HEK293T (cell line): ENCODE results near the gene CSK.

ENCODE experiments used
- CTCF ChIA-PET: fragments of 350-600 bp; formaldehyde crosslinking; extraction: SDS; loops from one replicate; lab custom pipeline; 2021; ENCODE audit warnings: antibody characterized with exemption, inconsistent platforms; lab: Yijun Ruan, JAX
- POLR2A ChIA-PET: fragments of 350-600 bp; formaldehyde crosslinking; extraction: SDS; loops from one replicate; lab custom pipeline; 2020; ENCODE audit warnings: antibody characterized with exemption, inconsistent platforms; lab: Yijun Ruan, JAX
- DNase-seq: peaks from one replicate; pipeline ENCODE4 v3.0.0; 2012; ENCODE audit warnings: mixed read lengths; ENCODE audit errors: extremely low spot score
- ARNT ChIP-seq: fragments of 450-650 bp; IDR thresholded peaks from 2 replicates; pipeline ENCODE4 v1.6.1; 2017; ENCODE audit warnings: mild to moderate bottlenecking
- BHLHE40 ChIP-seq: fragments of 450-650 bp; IDR thresholded peaks from 2 replicates; pipeline ENCODE4 v1.6.1; 2016; ENCODE audit warnings: mild to moderate bottlenecking, moderate library complexity, borderline replicate concordance
- CTBP1 ChIP-seq: fragments of 450-650 bp; IDR thresholded peaks from 2 replicates; pipeline ENCODE4 v1.6.1; 2016; ENCODE audit warnings: borderline replicate concordance
- ELF4 ChIP-seq: fragments of 450-650 bp; IDR thresholded peaks from 2 replicates; pipeline ENCODE4 v1.6.1; 2017; ENCODE audit warnings: antibody characterized with exemption
- FOXA1 ChIP-seq: fragments of 450-650 bp; IDR thresholded peaks from 2 replicates; pipeline ENCODE4 v1.6.1; 2016; ENCODE audit warnings: mild to moderate bottlenecking
- FOXK2 ChIP-seq: fragments of 450-650 bp; IDR thresholded peaks from 2 replicates; pipeline ENCODE4 v1.6.1; 2016; ENCODE audit warnings: mild to moderate bottlenecking
- FOXM1 ChIP-seq: fragments of 450-650 bp; IDR thresholded peaks from 2 replicates; pipeline ENCODE4 v1.6.1; 2017; ENCODE audit warnings: mild to moderate bottlenecking, borderline replicate concordance
- HDGF ChIP-seq: fragments of 450-650 bp; IDR thresholded peaks from 2 replicates; pipeline ENCODE4 v1.6.1; 2017; ENCODE audit warnings: antibody characterized with exemption, borderline replicate concordance
- L3MBTL2 ChIP-seq: fragments of 450-650 bp; conservative IDR thresholded peaks from 2 replicates; pipeline ENCODE4 v1.6.1; 2016; ENCODE audit warnings: mild to moderate bottlenecking
- LEF1 ChIP-seq: fragments of 450-650 bp; IDR thresholded peaks from 2 replicates; pipeline ENCODE4 v1.6.1; 2017; ENCODE audit warnings: mild to moderate bottlenecking, borderline replicate concordance
- NFRKB ChIP-seq: fragments of 450-650 bp; IDR thresholded peaks from 2 replicates; pipeline ENCODE4 v1.6.1; 2016; ENCODE audit warnings: mild to moderate bottlenecking, moderate library complexity
- SP1 ChIP-seq: fragments of 450-650 bp; IDR thresholded peaks from 2 replicates; pipeline ENCODE4 v1.6.1; 2017
- SUZ12 ChIP-seq: fragments of 450-650 bp; IDR thresholded peaks from 2 replicates; pipeline ENCODE4 v1.6.1; 2016; ENCODE audit warnings: mild to moderate bottlenecking
- TARDBP ChIP-seq: fragments of 450-650 bp; IDR thresholded peaks from 2 replicates; pipeline ENCODE4 v1.6.1; 2016
- ZNF384 ChIP-seq: fragments of 450-650 bp; IDR thresholded peaks from 2 replicates; pipeline ENCODE4 v1.6.1; 2016
- TF ChIP-seq, protein P1 (sequence below): fragments of 450-650 bp; IDR thresholded peaks from 2 replicates; pipeline ENCODE4 v1.6.1; 2016

Gene CSK

DNA sequence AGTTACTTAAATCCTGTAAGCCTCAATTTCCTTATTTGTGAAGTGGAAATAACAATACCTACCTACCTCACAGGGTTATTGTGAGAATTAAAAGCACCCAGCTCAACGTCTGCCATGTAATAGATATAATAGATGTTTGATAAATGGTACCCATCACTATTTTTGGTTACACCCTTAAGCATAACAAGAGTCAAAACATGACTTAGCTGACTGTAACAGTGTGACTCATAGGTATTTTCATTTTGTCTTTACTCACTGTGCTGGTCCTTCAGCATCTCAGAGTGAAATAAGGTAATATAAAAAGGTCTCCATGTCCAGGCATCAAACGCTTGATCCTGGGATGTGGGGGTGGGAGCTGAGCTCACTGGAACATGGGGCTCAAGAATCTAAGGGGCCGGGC lies 47.6 kb downstream of the CSK start:
- TF ChIP-seq LEF1 (no peak), FOXA1 (no peak), NFRKB (no peak), ELF4 (no peak), ZNF384 (no peak)
- CTCF ChIA-PET: interaction anchor here (0.7 kb wide), 2 partner anchors 61 to 652 kb away, joined by 3 read pairs; no protein-coding TSS in a partner anchor
- DNase-seq: no peak
- POLR2A ChIA-PET: interaction anchor here (0.6 to 1.4 kb wide), 2 partner anchors 59 to 215 kb away, joined by 3 read pairs; no protein-coding TSS in a partner anchor

DNA sequence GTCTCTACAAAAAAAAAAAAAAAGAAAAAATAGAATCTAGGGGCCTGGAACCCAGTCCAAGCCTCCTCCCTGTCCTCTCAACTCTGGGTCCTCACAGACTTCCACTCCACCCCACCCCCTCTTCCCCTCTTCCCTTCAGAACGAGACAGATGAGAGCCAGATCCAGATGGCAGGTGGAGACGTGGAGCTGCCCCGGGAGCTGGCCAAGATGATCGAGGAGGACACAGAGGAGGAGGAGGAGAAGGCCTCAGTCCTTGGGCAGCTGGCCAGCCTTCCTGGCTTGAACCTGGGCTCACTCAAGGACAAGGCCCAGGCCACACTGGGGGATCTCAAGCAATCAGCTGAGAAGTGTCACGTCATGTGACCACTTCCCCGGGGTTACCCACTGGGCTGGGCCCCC lies 48.1 kb downstream of the CSK start:
- TF ChIP-seq CTBP1: no peak
- no peak for TF ChIP-seq FOXK2
- no peak for DNase-seq
- ChIA-PET POLR2A (interaction anchor here (1.4 to 1.5 kb wide), 2 partner anchors 70 to 215 kb away, joined by 3 to 4 read pairs; no protein-coding TSS in a partner anchor), CTCF (interaction anchor here (0.7 kb wide), 1 partner anchor 62 kb away, joined by 3 read pairs; no protein-coding TSS in a partner anchor)

DNA sequence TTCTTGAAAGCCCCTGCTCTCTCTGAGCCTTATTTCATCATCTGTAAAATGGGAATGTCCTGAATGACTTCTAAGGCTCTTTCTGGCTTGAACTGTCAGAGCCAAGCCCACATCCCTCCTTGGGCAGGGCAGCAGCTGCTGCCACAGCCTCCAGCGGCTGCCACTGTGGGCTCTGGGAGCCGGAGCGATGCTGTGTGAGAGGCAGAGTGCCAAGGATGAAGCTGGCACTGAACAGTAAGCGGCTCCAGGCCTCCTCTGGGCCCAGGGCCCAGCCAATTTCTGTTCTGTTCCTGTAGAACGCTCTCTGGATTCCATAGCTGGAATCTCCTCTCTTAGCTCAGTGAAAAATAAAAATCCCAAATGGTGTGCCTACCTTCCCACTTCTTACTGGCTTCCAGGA lies 49.0 kb downstream of the CSK start:
- TF ChIP-seq, protein P1, sequence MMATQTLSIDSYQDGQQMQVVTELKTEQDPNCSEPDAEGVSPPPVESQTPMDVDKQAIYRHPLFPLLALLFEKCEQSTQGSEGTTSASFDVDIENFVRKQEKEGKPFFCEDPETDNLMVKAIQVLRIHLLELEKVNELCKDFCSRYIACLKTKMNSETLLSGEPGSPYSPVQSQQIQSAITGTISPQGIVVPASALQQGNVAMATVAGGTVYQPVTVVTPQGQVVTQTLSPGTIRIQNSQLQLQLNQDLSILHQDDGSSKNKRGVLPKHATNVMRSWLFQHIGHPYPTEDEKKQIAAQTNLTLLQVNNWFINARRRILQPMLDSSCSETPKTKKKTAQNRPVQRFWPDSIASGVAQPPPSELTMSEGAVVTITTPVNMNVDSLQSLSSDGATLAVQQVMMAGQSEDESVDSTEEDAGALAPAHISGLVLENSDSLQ: no peak
- TF ChIP-seq FOXK2 (no peak), ARNT (no peak), SUZ12 (no peak), FOXA1 (no peak), LEF1 (no peak), ZNF384 (no peak), BHLHE40 (no peak), SP1 (no peak)
- ChIA-PET POLR2A (interaction anchor here (0.8 to 1.5 kb wide), 3 partner anchors 12 to 216 kb away, joined by 3 to 4 read pairs (median 4); no protein-coding TSS in a partner anchor), CTCF (interaction anchor here (0.8 to 0.9 kb wide), 2 partner anchors 59 to 71 kb away, joined by 3 to 4 read pairs; no protein-coding TSS in a partner anchor)
- no peak for DNase-seq

DNA sequence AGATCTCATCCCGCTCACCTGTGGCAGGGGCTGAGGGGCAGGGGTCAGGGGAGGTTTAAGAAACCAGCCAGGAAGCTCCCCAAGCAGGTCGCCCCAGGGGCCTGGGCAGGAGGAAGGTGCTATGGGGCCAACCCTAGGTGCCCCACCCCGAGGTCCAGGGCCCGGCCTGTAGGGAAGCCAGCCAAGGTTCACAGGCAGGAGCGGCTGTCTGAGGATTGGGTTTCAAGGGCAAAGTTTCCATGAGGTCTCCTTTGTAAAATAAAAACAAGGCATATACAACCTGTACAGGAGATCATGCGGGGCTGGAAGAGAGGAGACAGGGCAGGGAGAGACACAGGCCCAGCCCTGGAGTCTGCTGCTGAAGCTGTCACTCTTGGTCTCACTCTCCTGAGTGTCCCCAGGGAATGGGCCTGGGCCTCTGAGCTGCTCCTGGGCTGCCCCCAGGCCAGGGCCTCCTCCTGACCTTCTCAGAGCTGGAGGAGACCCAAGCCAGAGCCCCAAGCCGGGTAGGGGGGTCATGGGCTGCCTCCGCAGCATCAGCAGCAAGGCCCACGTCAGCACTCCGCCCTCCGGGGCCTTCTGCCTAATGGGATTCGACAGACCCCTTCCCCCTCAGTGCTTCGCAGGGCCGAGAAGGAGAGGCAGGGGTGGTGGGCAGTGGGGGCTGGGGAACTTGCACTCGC lies 50.1 kb downstream of the CSK start:
- ChIA-PET POLR2A (no interaction called here), CTCF (interaction anchor here (1.1 kb wide), 1 partner anchor 11 kb away, joined by 6 read pairs; the partner anchor contains the start of gene ULK3)
- no peak for DNase-seq
- no peak for TF ChIP-seq HDGF
- no peak for TF ChIP-seq BHLHE40
- no peak for TF ChIP-seq ARNT
- no peak for TF ChIP-seq ZNF384
- no peak for TF ChIP-seq TARDBP
- TF ChIP-seq LEF1: no peak
- no peak for TF ChIP-seq ELF4
- TF ChIP-seq, protein P1: no peak
- TF ChIP-seq FOXM1: no peak
- TF ChIP-seq NFRKB: no peak
- no peak for TF ChIP-seq SUZ12
- TF ChIP-seq FOXK2: no peak
- TF ChIP-seq L3MBTL2: no peak
- TF ChIP-seq FOXA1: no peak
- TF ChIP-seq CTBP1: no peak
- TF ChIP-seq SP1: no peak

DNA sequence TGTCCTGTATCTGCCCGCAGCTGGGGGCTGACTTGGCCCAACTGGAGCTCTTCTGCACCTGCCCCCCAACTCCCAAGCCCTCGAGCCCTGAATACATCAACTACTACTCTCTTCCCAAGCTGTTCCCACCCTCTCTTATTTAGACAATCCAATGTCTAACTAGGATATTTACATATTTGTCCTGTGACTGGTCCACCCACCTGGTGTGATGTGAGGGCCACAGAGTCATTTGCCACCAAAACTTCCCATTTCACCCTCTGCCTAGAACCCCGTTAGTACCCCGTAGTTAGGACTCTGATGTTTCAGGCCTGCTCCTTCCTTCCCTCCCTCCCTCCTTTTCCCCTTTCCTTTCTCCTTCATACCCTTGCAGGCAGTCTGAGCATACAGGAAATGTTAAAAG lies 50.9 kb downstream of the CSK start:
- ChIA-PET POLR2A (interaction anchor here (1.2 kb wide), 1 partner anchor 8 kb away, joined by 5 read pairs; no protein-coding TSS in a partner anchor), CTCF (interaction anchor here (0.8 to 1.3 kb wide), 4 partner anchors 10 to 64 kb away, joined by 4 to 6 read pairs (median 4); partner anchors contain the start of gene ULK3)
- TF ChIP-seq NFRKB (no peak), TARDBP (no peak), HDGF (no peak), CTBP1 (no peak), ELF4 (no peak), FOXM1 (no peak), L3MBTL2 (no peak), FOXA1 (no peak), LEF1 (no peak), SP1 (no peak), SUZ12 (no peak), BHLHE40 (no peak), ZNF384 (no peak), ARNT (no peak), FOXK2 (no peak)
- TF ChIP-seq, protein P1: no peak
- DNase-seq: no peak

DNA sequence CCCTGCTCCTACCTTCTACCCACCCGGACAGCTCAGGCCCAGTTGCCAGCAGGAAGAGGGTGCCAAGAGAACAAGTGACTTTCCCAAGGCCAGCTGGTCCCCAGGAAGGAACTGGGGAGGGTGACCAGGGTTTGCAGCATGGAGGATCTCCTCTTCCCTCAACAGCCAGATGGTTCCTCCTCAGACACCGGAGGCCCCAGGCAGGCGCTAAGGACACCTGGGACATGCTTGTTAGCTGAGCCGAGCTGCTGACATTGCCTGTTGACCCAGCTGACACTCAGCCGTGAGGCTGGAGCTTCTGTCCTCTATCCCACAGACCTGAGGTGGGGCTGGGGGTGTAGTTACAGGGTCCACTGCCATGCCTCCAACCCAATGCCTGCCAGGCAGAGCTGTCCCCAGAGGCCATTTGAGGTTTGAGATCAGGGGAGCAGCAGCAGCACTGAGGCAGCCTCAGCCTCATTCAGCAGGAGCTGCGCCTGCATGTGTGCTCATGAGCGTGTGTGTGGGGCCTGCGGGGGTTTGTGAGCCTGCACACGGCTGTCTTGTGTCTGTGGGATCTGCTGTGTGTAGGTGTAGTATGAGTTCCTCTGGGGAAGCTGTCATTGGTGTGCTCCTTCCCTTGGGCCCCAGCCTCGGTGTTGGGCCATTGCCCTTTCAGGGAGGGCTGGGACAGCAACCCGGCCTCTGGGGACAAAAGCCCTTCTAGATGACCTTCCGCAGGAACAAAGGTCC lies 51.7 kb downstream of the CSK start:
- POLR2A ChIA-PET: interaction anchor here (1.2 kb wide), 1 partner anchor 9 kb away, joined by 5 read pairs; no protein-coding TSS in a partner anchor
- TF ChIP-seq ELF4 (no peak), FOXK2 (no peak), FOXM1 (no peak), SP1 (no peak), SUZ12 (no peak), L3MBTL2 (no peak), ARNT (no peak), TARDBP (no peak), ZNF384 (no peak), LEF1 (no peak), BHLHE40 (no peak), CTBP1 (no peak), NFRKB (no peak), FOXA1 (no peak), HDGF (no peak)
- TF ChIP-seq, protein P1: no peak
- CTCF ChIA-PET: interaction anchor here (0.5 to 1.3 kb wide), 6 partner anchors 9 to 78 kb away, joined by 4 to 6 read pairs (median 4); partner anchors contain the start of gene ULK3

More for the DNA sequence above, 51.7 kb downstream of the CSK start:
- no peak for DNase-seq
